Measurements from ENCODE around the gene NRF1. TPM values are rescaled to one million over a fixed set of nuclear protein-coding genes. Genes with fewer than 3 reads are reported as not detected.
"Not testable (repeated sequence)": the region's sequence is repeated elsewhere in the genome, so short reads cannot be mapped to it uniquely, and the experiment has no call there.

The NRF1 gene
- 6.7 and 12.4 TPM in 2 replicates for total RNA-seq (2014; rRNA removed; shearing (Covaris generic))
- polyA plus RNA-seq (2015; cell fraction: cytosol; rRNA removed) = 9.6 and 9.7 TPM in 2 replicates
- polyA plus RNA-seq (2015; cell fraction: nucleus; rRNA removed) = 11.9 and 14.6 TPM in 2 replicates

DNA sequence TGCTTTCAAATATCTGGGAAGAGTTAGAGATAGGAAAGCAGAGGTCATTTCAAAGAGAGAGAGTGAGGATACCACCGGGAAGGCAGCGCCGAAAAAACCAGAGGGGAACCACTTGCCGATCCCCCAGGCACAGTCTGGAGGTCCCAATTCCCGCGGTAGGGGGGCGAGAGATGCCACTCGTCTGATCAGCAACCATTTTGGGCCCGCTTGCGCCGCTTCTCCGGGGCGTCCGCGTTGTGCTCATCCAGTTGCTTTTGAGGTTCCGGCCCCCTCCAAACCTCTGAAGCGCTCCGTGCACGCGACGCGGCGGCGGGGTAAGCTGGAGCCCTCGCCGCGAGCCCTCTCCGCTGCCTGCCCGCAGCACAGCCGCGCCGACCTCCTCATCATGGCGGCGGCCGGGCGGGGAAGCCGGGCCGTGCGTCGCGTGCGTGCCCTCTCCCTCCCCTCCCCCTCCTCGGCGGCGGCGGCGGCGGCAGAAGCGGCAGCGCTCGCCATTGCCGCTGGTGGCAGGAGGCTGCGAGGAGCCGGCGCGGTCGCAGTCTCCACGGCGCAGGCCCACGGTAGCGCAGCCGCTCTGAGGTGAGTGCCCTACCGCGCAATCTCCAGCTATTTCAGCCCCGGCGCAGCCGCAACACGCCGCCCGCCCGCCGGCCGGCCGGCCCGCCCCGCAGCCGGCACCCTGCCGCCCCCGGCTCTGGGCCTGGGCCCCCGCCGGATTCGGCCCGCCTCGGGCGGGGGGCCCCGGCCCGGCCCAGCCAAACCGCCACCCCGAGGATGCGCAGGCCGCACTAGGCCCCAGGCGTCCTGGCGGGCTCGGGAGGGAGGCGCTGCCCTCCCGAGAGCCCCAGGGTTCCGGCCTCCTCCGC is at the start of gene NRF1:
NRF1 (plus strand) TSS at position 475 of the 866 bp plus-strand sequence. CDS start 45,632 bp downstream, outside the sequence.
- in situ Hi-C loops (cut with HindIII; ENCODE audit: low pct_unique_long_range_greater_than_20kb, low sequenced_read_pairs) = no loop called here

DNA sequence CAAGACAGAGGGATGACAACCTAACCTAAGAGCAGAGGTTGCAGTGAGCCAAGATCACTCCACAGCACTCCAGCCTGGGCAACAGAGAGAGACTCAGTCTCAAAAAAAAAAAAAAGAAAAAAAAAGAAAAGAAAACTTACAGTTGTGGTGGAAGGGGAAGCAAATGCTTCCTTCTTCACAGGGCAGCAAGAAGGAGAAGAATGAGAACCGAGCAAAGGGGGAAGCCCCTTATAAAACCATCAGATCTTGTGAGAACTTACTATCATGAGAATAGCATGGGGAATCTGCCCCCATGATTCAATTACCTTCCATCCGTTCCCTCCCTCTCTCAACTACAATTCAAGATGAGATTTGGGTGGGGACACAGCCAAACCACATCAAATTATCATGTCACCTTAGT is 45.2 kb upstream of the NRF1 start:
- in situ Hi-C loops (cut with HindIII; ENCODE audit: low pct_unique_long_range_greater_than_20kb, low sequenced_read_pairs); DNase-seq (ENCODE audit: low read depth, low spot score): not testable (repeated sequence)

More for the DNA sequence above, at the start of gene NRF1:
- DNase-seq (ENCODE audit: low read depth, low spot score) = peak; percentile 94

DNA sequence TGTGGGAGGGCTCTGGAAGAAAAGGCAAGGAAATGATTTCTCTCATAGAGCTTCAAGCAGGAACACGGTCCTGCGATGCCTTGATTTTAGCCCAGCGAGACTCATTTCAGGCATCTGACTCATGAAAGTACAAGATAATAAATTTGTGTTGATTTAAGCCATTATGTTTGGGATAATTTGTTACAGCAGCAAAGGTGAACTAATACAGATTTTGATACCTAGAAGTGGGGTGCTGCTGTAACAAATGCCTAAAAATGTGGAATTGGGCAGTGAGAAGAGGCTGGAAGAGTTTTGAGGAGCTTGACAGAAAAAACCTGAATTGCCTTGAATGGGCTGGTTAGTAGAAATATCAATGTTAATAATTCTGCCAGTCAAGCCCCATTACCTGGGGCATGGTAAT is 44.1 kb upstream of the NRF1 start:
- in situ Hi-C loops (cut with HindIII; ENCODE audit: low pct_unique_long_range_greater_than_20kb, low sequenced_read_pairs) = no loop called here
- no peak for DNase-seq (ENCODE audit: low read depth, low spot score)

DNA sequence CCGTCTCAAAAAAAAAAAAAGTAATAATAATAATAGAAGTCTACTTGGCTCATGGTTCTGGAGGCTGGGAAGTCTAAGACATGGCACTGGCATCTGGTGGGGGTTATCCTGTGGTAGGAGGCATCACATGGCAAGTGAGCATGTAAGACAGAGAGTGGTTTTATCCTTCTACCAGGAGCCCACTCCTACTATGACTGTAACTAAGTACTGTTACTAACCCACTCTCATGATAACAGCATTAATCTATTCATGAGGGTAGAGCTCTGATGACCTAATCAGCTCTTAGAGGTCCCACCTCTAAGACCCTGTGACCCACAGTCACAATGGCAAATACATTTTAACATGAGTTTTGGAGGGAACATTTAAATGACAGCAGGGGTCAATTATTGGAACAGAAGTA is 43.3 kb upstream of the NRF1 start:
- DNase-seq (ENCODE audit: low read depth, low spot score) = no peak
- in situ Hi-C loops (cut with HindIII; ENCODE audit: low pct_unique_long_range_greater_than_20kb, low sequenced_read_pairs) = no loop called here

DNA sequence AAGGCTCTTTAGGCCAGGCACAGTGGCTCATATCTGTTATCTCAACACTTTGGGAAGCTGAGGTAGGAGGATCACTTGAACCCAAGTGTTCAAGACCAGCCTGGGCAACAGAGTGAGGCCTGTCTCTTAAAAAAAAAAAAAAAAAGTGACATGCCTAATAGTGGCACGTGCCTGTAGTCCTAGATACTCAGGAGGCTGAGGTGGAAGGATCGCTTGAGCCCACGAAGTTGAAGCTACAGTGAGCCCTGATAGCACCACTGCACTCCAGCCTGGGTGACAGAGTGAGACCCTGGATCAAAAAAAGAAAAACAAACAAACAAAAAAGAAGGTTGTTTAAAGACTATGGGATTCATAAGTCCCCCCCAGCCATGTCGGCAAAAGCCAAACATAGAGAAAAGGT is 42.2 kb upstream of the NRF1 start:
- in situ Hi-C loops (cut with HindIII; ENCODE audit: low pct_unique_long_range_greater_than_20kb, low sequenced_read_pairs) = no loop called here
- DNase-seq (ENCODE audit: low read depth, low spot score) = no peak

DNA sequence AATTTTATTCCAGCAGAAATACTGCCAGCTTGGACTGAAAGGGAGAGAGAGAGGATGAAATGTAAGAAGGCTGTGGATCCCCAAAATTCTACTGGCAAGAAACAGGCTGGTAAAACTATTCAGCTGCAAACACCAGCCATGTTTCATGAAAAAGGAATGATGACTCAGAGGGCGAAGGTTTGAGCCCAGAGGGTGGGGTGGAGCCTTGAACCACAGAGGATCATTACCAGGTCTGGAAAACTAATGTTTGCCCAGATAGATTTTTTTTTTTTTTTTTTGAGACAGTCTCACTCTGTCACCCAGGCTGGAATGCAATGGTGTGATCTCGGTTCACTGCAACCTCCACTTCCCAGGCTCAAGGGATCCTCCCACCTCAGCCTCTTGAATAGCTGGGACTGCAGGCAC is 41.7 kb upstream of the NRF1 start:
- DNase-seq (ENCODE audit: low read depth, low spot score) = no peak
- in situ Hi-C loops (cut with HindIII; ENCODE audit: low pct_unique_long_range_greater_than_20kb, low sequenced_read_pairs) = no loop called here

DNA sequence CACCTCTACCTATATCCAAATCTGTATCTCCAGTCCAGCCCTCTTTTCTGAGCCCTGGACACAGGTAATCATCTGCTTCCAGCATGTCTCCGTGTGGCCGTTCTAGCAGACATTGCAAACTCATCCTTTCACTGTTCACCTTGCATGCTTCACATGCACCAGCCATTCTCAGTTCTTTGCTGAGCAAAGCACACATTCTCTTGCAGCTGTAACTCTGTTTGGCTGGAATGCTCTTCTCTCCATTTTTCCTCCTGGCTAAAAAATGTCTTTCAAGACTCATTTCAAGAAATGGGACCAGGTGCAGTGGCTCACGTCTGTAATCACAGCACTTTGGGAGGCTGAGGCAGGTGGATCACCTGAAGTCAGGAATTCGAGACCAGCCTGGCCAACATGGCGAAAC is 40.3 kb upstream of the NRF1 start:
- no peak for DNase-seq (ENCODE audit: low read depth, low spot score)

DNA sequence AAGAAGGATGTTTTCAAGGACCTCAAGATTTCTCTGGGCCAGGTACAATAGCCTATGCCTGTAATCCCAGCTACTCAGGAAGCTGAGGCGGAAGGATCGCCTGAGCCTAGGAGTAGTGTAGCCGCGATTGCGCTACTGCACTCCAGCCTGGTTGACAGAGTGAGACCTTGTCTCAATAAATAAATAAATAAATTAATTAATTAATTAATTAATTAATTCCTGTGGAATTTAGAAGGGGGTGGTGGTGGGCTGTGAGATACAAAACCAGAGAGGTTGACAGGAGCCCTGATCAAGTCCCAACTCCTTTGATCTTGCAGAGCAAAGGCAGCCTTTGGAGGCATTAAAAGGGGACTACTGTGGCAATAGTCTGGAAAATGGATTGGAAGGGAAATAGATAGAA is 39.3 kb upstream of the NRF1 start:
- in situ Hi-C loops (cut with HindIII; ENCODE audit: low pct_unique_long_range_greater_than_20kb, low sequenced_read_pairs) = no loop called here
- DNase-seq (ENCODE audit: low read depth, low spot score) = no peak

More for the DNA sequence above, 40.3 kb upstream of the NRF1 start:
- in situ Hi-C loops (cut with HindIII; ENCODE audit: low pct_unique_long_range_greater_than_20kb, low sequenced_read_pairs) = no loop called here

DNA sequence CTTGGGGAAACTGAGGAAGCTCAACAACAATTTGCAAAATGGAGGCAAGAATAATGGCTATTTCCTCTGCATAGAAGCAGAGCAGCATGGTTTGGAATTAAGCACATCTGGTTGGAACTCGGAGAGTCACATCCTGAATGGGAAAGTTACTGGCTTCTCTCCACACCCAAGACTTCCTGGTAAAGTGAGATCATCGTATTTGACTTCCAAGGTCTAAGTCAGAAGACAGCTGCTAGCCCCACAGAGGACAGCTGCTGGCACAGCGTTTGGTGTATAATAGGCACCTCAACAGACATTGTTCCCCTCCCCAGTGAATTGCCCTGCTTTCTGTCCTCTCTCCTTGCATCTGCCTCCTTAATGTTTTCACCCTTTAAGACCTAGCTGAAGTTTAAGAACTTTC is 37.0 kb upstream of the NRF1 start:
- DNase-seq (ENCODE audit: low read depth, low spot score) = no peak
- in situ Hi-C loops (cut with HindIII; ENCODE audit: low pct_unique_long_range_greater_than_20kb, low sequenced_read_pairs) = no loop called here

DNA sequence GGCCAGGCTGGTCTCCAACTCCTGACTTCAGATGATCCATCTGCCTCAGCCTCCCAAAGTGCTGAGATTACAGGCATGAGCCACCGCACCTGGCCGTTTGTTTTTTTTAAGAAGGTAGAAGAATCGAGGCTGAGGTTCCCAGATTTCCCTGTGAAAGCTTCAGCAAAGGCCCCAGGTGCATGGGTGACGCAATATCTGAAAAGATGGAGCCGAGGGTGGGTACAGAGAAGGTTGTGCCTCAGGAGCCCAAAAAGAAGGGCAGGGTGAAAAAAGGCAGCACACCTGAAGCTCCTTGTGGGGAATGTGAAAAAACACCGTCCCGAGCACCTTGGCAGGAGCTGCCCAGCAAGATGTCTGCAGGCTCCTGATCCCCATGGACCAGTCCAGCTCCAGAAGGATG is 35.8 kb upstream of the NRF1 start:
- no peak for DNase-seq (ENCODE audit: low read depth, low spot score)
- in situ Hi-C loops (cut with HindIII; ENCODE audit: low pct_unique_long_range_greater_than_20kb, low sequenced_read_pairs) = no loop called here

DNA sequence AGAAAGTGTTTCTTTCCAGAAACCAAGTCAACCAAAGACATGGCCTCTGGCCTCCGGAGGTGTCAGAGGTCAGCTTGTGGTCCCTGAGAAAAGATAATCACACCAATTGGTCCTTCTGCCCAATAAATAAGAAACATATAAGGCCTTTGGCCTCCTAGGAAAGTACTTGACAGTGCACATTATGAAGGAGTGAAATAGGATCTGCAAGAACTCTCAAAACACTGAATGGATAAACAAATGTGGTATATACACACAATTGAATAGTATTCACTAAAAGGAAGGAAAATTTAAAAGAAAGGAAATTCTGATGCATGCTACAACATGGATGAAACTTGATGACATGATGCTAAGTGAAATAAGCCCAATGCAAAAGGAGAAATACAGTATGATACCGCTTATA is 35.4 kb upstream of the NRF1 start:
- in situ Hi-C loops (cut with HindIII; ENCODE audit: low pct_unique_long_range_greater_than_20kb, low sequenced_read_pairs) = no loop called here
- no peak for DNase-seq (ENCODE audit: low read depth, low spot score)

DNA sequence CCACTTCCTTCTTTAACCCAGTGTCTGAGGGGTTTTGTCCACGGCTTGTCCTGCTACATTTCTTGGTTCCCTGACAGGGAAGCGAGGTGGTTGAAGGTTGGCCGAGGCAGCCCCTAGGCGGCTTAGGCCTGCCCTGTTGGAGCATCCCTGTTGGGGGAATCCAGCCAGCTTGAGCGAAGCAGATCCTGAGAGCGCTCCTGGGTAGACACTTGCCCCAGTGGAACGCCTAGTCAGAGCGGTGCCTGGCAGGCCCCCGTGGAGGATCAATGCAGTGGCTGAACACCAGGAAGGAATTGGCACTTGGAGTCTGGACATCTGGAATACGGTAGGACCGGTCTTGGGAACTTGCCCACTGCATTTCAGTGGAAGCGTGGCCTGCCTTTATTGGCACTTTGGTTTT is 32.7 kb upstream of the NRF1 start:
- in situ Hi-C loops (cut with HindIII; ENCODE audit: low pct_unique_long_range_greater_than_20kb, low sequenced_read_pairs) = no loop called here
- no peak for DNase-seq (ENCODE audit: low read depth, low spot score)

DNA sequence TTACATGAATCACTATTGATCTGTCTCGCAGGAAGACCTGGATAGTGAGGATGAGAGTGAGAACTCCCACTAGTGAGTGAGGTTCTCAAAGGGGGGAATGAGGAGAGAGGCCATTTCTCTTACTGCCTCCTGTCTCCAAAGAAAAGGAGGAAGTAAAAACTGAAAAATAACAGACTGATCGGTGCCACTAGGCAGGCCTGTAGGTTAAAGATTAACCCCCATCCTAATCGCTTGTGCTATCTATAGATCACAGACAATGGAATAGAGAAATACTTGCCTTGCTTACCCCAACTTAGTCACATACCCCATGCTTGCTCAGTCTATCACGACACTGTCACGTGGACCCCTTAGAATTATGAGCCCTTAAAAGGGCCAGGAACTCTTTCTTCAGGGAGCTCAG is 25.3 kb upstream of the NRF1 start:
- in situ Hi-C loops (cut with HindIII; ENCODE audit: low pct_unique_long_range_greater_than_20kb, low sequenced_read_pairs); DNase-seq (ENCODE audit: low read depth, low spot score): not testable (repeated sequence)

DNA sequence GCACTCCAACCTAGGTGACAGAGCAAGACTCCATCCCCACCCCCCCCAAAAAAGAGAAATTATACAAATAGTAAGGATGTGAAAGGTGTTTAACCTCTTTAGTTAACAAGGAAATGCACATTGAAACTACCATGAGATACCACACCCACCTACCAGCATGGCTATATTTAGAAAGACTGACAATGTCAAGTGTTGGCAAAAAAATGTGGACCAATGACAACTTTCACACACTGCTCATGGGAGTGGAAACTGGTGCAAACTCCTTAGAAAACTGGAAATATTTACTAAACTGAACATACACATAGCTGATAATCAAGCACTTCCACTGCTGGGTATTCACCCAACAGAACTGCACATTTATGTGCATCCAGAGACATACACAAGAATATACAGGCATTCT is 23.3 kb upstream of the NRF1 start:
- in situ Hi-C loops (cut with HindIII; ENCODE audit: low pct_unique_long_range_greater_than_20kb, low sequenced_read_pairs) = no loop called here
- no peak for DNase-seq (ENCODE audit: low read depth, low spot score)

DNA sequence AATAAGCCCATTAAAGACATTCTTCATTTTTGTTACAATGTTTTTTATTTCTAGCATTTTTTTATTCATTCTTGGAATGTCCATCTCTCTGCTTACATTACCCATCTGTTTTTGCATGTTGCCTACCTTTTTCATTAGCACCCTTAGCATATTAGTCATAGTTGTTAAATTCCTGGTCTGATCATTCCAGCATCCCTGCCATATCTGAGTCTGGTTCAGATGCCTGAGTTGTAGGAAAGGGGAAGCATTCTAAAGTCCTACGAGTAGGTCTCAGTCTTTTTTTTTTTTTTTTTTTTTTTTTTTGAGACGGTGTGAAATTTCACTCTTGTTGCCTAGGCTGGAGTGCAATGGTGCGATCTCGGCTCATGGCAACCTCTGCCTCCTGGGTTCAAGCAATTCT is 19.7 kb upstream of the NRF1 start:
- in situ Hi-C loops (cut with HindIII; ENCODE audit: low pct_unique_long_range_greater_than_20kb, low sequenced_read_pairs) = no loop called here
- no peak for DNase-seq (ENCODE audit: low read depth, low spot score)

DNA sequence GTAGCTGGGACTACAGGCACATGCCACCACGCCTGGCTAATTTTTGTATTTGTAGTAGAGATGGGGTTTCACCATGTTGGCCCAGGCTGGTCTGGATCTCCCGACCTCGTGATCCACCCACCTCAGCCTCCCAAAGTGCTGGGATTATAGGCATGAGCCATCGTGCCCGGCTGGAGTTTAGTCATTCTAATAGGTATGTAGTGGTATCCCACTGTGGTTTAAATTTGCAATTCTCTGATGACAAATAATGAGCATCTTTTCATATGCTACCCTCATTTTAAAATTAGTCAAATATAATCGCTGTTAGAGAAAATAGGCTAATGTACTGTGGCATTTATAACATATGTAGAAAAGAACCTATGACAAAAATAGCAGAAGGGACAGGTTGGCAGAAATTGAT is 15.1 kb upstream of the NRF1 start:
- in situ Hi-C loops (cut with HindIII; ENCODE audit: low pct_unique_long_range_greater_than_20kb, low sequenced_read_pairs); DNase-seq (ENCODE audit: low read depth, low spot score): not testable (repeated sequence)

DNA sequence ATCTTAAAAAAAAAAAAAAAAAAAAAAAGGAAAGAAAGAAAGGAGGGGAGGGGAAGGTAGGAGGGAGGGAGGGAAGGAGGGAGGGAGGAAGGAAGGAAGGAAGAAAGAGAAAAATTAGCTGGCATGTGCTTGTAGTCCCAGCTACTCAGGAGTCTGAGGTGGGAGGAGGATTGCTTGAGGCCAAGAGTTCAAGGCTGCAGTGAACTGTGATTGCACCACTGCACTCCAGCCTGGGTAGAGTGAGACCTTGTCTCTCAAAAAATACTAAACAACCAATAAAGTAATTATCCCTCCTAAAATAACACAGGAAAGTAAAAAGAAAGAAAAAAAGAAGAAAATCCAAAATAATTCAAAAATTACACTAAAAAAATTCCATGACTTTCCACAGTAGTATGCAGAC is 13.8 kb upstream of the NRF1 start:
- in situ Hi-C loops (cut with HindIII; ENCODE audit: low pct_unique_long_range_greater_than_20kb, low sequenced_read_pairs) = no loop called here
- DNase-seq (ENCODE audit: low read depth, low spot score) = no peak

DNA sequence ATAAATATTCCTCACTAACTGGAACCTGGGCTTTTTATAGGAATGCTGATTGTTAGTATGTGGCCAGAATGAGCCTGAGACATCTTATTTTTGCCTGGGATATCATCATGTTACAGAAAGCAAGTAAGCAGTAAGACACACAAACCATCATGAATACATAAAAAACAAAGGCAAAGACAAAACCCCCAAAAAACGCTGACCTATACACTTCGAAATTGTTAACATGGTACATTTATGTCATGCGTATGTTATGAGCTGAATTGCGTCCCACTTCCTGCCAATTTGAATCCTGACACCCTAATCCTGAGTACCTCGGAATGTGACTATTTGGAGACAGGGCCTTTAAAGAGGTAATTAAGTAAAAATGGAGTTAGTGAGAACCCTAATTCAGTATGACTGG is 12.3 kb upstream of the NRF1 start:
- in situ Hi-C loops (cut with HindIII; ENCODE audit: low pct_unique_long_range_greater_than_20kb, low sequenced_read_pairs) = no loop called here
- DNase-seq (ENCODE audit: low read depth, low spot score) = no peak

DNA sequence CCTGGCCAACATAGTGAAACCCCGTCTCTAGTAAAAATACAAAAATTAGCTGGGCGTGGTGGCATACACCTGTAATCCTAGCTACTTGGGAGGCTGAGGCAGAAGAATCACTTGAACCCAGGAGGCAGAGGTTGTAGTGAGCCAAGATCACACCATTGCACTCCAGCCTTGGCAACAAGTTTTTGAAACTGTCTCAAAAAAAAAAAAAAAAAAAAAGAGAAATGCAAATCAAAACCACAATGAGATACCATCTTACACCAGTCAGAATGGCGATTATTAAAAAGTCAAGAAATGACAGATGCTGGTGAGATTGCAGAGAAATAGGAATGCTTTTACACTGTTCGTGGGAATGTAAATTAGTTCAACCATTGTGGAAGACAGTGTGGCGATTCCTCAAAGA is 7.9 kb upstream of the NRF1 start:
- not testable (repeated sequence) for DNase-seq (ENCODE audit: low read depth, low spot score)

More for the DNA sequence above, 7.9 kb upstream of the NRF1 start:
- in situ Hi-C loops (cut with HindIII; ENCODE audit: low pct_unique_long_range_greater_than_20kb, low sequenced_read_pairs) = not testable (repeated sequence)

Measured in SK-MEL-5 (cell line).